CD4-positive, alpha-beta T cell (primary cell): Measurements from ENCODE around the gene ADGRB3. TPM values are rescaled to one million over a fixed set of nuclear protein-coding genes. Genes with fewer than 3 reads are reported as not detected.

ENCODE experiments used
- ATAC-seq: fragments of 200-7000 bp; cut with Tn5 transposase; one replicate; pipeline ENCODE4 v1.10.0; 2022; ENCODE audit warnings: mild to moderate bottlenecking; ENCODE audit not compliant: poor library complexity
- CTCF ChIA-PET: fragments of 350-600 bp; sonication (Branson Sonifier 250); formaldehyde crosslinking; loops from one replicate; lab custom pipeline; 2021; ENCODE audit warnings: antibody characterized with exemption, inconsistent platforms; lab: Charles Lee
- POLR2A ChIA-PET: fragments of 350-600 bp; sonication (Branson Sonifier 250); formaldehyde crosslinking; loops from one replicate; lab custom pipeline; 2021; ENCODE audit warnings: antibody characterized with exemption, inconsistent platforms; lab: Charles Lee
- DNase-seq, 14 experiments: peaks; one replicate each; pipeline ENCODE4 v3.0.0-alpha.2; 2013 to 2020; ENCODE audit warnings: mixed read lengths in 2 of 14
- H3K27ac ChIP-seq, 2 donors: one replicate each; pipeline versions ENCODE4 v1.5.1 to v1.7.0; 2013; ENCODE audit warnings: low read length in 2 of 2, low read depth in 1 of 2, mild to moderate bottlenecking in 1 of 2
- H3K27me3 ChIP-seq, 2 experiments: 1 replicate in 1 of 2; 2 replicates in 1 of 2; pipeline versions ENCODE4 v1.6.1 to v1.7.0; 2013; ENCODE audit warnings: low read length in 2 of 2, control low read depth in 1 of 2, mild to moderate bottlenecking in 1 of 2, moderate library complexity in 1 of 2; ENCODE audit not compliant: insufficient read depth in 2 of 2, control insufficient read depth in 1 of 2
- H3K36me3 ChIP-seq: one replicate; pipeline ENCODE4 v1.6.1; 2013; ENCODE audit warnings: low read length, control low read depth; ENCODE audit not compliant: insufficient read depth
- H3K4me1 ChIP-seq: one replicate; pipeline ENCODE4 v1.6.1; 2013; ENCODE audit warnings: low read length, control low read depth; ENCODE audit not compliant: insufficient read depth
- H3K4me3 ChIP-seq: one replicate; pipeline ENCODE4 v1.5.1; 2013; ENCODE audit warnings: mild to moderate bottlenecking, low read length, moderate library complexity
- H3K9me3 ChIP-seq, 2 experiments: 1 replicate in 1 of 2; 2 replicates in 1 of 2; pipeline versions ENCODE4 v1.6.1 to v1.7.0; 2013; ENCODE audit warnings: low read length in 2 of 2, mild to moderate bottlenecking in 2 of 2, control low read depth in 1 of 2, moderate library complexity in 1 of 2; ENCODE audit not compliant: control insufficient read depth in 1 of 2, insufficient read depth in 1 of 2
- H3K27ac Mint-ChIP-seq: one replicate; pipeline ENCODE4 v1.8.0; 2020; ENCODE audit warnings: mixed read lengths
- H3K27me3 Mint-ChIP-seq: one replicate; pipeline ENCODE4 v1.8.0; 2021; ENCODE audit warnings: mixed read lengths
- H3K36me3 Mint-ChIP-seq: one replicate; pipeline ENCODE4 v1.8.0; 2021; ENCODE audit warnings: low read depth, mixed read lengths
- H3K4me1 Mint-ChIP-seq: one replicate; pipeline ENCODE4 v1.8.0; 2021; ENCODE audit warnings: low read depth, mixed read lengths
- H3K4me3 Mint-ChIP-seq: one replicate; pipeline ENCODE4 v1.8.0; 2020; ENCODE audit warnings: mild to moderate bottlenecking, mixed read lengths
- H3K9me3 Mint-ChIP-seq: one replicate; pipeline ENCODE4 v1.8.0; 2020; ENCODE audit warnings: mixed read lengths
- CTCF ChIP-seq: fragments of 200-600 bp; IDR thresholded peaks from one replicate; pipeline ENCODE4 v1.8.0; 2022; ENCODE audit warnings: antibody characterized with exemption, mild to moderate bottlenecking
- intact Hi-C, 2 experiments: fragments of 100-400 bp; cut with DNase I in 1 of 2; cut with micrococcal nuclease in 1 of 2; formaldehyde crosslinking; loops; one replicate each; pipeline versions ENCODE4 v1.15.1 to v1.9.0; 2023 to 2025; cut with DNase I, micrococcal nuclease
- total RNA-seq, 174 experiments: library from RNA in 2 of 174; stranded (reverse) in 2 of 174; gene quantifications; one replicate each; pipeline ENCODE4 v1.2.3 and lab custom pipeline; 2021 to 2026

ADGRB3 gene
- total RNA-seq, 2 experiments from 2014 or later: not detected

- H3K4me1 ChIP-seq: no peaks in the 10 kb centered on the region
- H3K9me3 ChIP-seq: no peaks in the 10 kb centered on the region
- DNase-seq: no peak
- H3K9me3 Mint-ChIP-seq: peaks cover 2% of the 10 kb centered on the region
- H3K27ac Mint-ChIP-seq: no peak overlapping the region
- H3K4me3 Mint-ChIP-seq: no peak overlapping the region
- ATAC-seq: no peak
- TF ChIP-seq CTCF: no peak
- intact Hi-C loops: no loop called here
- POLR2A ChIA-PET: no interaction called here
- H3K27ac ChIP-seq: no peak overlapping the region
- H3K4me3 ChIP-seq: no peak overlapping the region
- no peaks in the 10 kb centered on the region for H3K4me1 Mint-ChIP-seq
- H3K36me3 Mint-ChIP-seq: no peaks in the 10 kb centered on the region
- no peaks in the 10 kb centered on the region for H3K27me3 ChIP-seq
- H3K27me3 Mint-ChIP-seq: no peaks in the 10 kb centered on the region
- no peaks in the 10 kb centered on the region for H3K36me3 ChIP-seq
- CTCF ChIA-PET: no interaction called here
Observed at GRCh38 chr6:69340196-69340595, 705.1 kb downstream of the ADGRB3 start.

GRCh38 chr6:69343851-69344250 lies 708.8 kb downstream of the ADGRB3 start:
- CTCF ChIA-PET: no interaction called here
- ATAC-seq: no peak
- Mint-ChIP-seq H3K4me3 (no peak overlapping the region), H3K9me3 (peaks cover 2% of the 10 kb centered on the region), H3K27ac (no peak overlapping the region), H3K27me3 (no peaks in the 10 kb centered on the region), H3K36me3 (no peaks in the 10 kb centered on the region), H3K4me1 (no peaks in the 10 kb centered on the region)
- DNase-seq: no peak
- no peak for TF ChIP-seq CTCF
- Histone ChIP-seq H3K27me3 (no peaks in the 10 kb centered on the region), H3K36me3 (no peaks in the 10 kb centered on the region), H3K9me3 (no peaks in the 10 kb centered on the region), H3K4me1 (no peaks in the 10 kb centered on the region), H3K4me3 (no peak overlapping the region), H3K27ac (no peak overlapping the region)
- intact Hi-C loops: no loop called here
- POLR2A ChIA-PET: no interaction called here

GRCh38 chr6:69349771-69350170 lies 714.7 kb downstream of the ADGRB3 start:
- DNase-seq (no peak), ATAC-seq (no peak)
- intact Hi-C loops: no loop called here
- H3K9me3 Mint-ChIP-seq: no peaks in the 10 kb centered on the region
- ChIA-PET POLR2A (no interaction called here), CTCF (no interaction called here)
- Histone ChIP-seq H3K4me3 (no peak overlapping the region), H3K4me1 (no peaks in the 10 kb centered on the region), H3K36me3 (no peaks in the 10 kb centered on the region), H3K27me3 (no peaks in the 10 kb centered on the region), H3K27ac (no peak overlapping the region), H3K9me3 (no peaks in the 10 kb centered on the region)
- TF ChIP-seq CTCF: no peak
- no peak overlapping the region for H3K27ac Mint-ChIP-seq
- H3K4me3 Mint-ChIP-seq: no peak overlapping the region
- no peaks in the 10 kb centered on the region for H3K36me3 Mint-ChIP-seq
- no peaks in the 10 kb centered on the region for H3K4me1 Mint-ChIP-seq
- H3K27me3 Mint-ChIP-seq: no peaks in the 10 kb centered on the region
